A549 treated with Hydrocortisone at 1 μM for 4 hours (cell line): ENCODE measurements around the gene CENPC. TPM values are rescaled to one million over a fixed set of nuclear protein-coding genes. Genes with fewer than 3 reads are reported as not detected.

Experiments used
- total RNA-seq: library from RNA; stranded (reverse); fragments of 200-300 nt; extraction: Qiagen RNA extraction; gene quantifications from 5 replicates; pipeline ENCODE4 v1.2.3, GENCODE V29; 2022

Gene CENPC, protein sequence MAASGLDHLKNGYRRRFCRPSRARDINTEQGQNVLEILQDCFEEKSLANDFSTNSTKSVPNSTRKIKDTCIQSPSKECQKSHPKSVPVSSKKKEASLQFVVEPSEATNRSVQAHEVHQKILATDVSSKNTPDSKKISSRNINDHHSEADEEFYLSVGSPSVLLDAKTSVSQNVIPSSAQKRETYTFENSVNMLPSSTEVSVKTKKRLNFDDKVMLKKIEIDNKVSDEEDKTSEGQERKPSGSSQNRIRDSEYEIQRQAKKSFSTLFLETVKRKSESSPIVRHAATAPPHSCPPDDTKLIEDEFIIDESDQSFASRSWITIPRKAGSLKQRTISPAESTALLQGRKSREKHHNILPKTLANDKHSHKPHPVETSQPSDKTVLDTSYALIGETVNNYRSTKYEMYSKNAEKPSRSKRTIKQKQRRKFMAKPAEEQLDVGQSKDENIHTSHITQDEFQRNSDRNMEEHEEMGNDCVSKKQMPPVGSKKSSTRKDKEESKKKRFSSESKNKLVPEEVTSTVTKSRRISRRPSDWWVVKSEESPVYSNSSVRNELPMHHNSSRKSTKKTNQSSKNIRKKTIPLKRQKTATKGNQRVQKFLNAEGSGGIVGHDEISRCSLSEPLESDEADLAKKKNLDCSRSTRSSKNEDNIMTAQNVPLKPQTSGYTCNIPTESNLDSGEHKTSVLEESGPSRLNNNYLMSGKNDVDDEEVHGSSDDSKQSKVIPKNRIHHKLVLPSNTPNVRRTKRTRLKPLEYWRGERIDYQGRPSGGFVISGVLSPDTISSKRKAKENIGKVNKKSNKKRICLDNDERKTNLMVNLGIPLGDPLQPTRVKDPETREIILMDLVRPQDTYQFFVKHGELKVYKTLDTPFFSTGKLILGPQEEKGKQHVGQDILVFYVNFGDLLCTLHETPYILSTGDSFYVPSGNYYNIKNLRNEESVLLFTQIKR
- 2.8 to 4.2 TPM (median 4.0 TPM) in 5 replicates for total RNA-seq

DNA sequence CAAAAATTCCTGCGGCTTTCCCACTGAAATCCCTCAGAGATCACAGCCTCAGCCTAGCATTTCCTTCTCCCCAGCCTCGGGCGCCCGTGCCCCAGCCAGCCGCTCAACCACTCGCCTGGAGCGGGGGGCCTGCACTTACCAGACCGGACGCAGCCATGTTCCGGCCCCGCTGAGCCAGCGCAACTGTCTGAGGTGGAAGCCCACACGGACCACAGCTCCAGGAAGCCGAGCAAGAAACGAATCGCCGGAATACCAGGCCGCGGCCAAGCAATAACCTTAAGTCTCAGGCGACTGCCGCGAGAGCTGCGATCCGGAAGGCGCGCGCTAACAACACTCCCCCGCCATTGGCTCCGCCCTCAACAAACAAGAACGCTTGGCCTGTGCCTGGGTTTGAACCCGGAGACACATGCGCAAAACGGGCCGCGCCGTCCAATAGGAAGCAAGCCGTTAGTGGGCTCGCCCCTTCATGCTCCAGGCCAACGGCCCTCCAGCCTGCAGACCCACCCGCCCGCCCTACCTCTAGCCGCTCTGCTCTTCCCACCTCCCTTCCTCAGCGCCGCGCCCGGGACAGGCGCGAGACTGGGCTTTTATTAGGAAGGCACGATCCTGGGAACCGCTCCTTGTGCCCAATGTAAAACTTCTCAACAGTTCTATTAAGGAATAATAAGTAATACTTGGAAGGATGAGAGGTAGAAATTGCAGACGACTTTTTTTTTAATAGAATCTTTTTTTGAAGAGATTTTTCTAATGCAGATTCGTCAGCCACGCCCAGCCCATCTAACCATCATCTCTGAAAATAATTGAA, at the start of gene CENPC:
Gene CENPC (minus strand): TSS at position 305 of the 805 bp plus-strand sequence. CDS start 148 bp downstream, at position 157.

DNA sequence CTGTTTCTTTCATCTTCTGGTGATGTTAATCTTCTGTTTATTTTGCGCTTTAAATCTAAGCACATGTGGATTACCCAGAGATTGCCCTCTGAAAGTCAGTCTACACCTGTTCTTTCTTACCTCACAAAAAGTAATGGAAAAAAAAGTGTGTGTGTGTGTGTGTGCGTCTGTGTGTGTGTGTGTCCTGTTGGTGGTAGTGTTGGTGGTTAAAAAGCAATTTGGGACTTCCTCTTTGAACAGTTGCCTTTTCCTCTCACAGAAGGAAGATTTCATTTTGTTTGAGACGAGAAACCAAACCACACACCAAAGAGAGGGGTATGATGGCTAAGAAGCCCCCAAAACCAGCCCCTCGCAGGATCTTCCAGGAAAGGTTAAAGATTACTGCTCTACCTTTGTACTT, 13.2 kb upstream of the CENPC start, which contains the start of gene STAP1:
Gene STAP1 (plus strand): TSS at position 235 of the 400 bp plus-strand sequence. CDS start 83 bp downstream, at position 318.

Other genes starting within 250 kb of the CENPC start
- not detected in 5 replicates for gene STAP1, start 13.2 kb upstream of the CENPC start, total RNA-seq
- 11.9 to 27.5 TPM (median 15.8 TPM) in 5 replicates for gene UBA6, start 155.7 kb upstream of the CENPC start, total RNA-seq
- not detected in 5 replicates for gene GNRHR, start 208.9 kb upstream of the CENPC start, total RNA-seq